ENCODE measurements around the gene TRAPPC6A. TPM values are rescaled to one million over a fixed set of nuclear protein-coding genes. Genes with fewer than 3 reads are reported as not detected.

Gene TRAPPC6A
- total and polyA plus RNA-seq, 2 of the 13 experiments (the other 11 are each of a cell fraction or from before 2014, with no cell fraction given), result 6.5 to 21.0 TPM

GRCh38 chr19:45178262-45179071 is 430 bp upstream of the TRAPPC6A start, which contains the start of gene BLOC1S3 (continued):
- TF ChIP-seq GPBP1L1 (CRISPR knock-in tag; IDR thresholded peaks at IDR 0.05) (no peak), ZNF501 (CRISPR knock-in tag; IDR thresholded peaks at IDR 0.05) (peak; percentile 82), NFE2L2 (IDR thresholded peaks at IDR 0.05; ENCODE audit: low read length) (no peak), ZNF83 (CRISPR knock-in tag; IDR thresholded peaks at IDR 0.05; ENCODE audit: borderline replicate concordance) (no peak), GRHL1 (CRISPR knock-in tag; conservative IDR thresholded peaks at IDR 0.05) (no peak), ZNF773 (CRISPR knock-in tag; IDR thresholded peaks at IDR 0.05; ENCODE audit: borderline replicate concordance) (no peak), CHCHD3 (CRISPR knock-in tag; IDR thresholded peaks at IDR 0.05) (no peak), TCF7L2 (IDR thresholded peaks at IDR 0.05; ENCODE audit: low read depth, low read length) (no peak), GMEB2 (CRISPR knock-in tag; IDR thresholded peaks at IDR 0.05; ENCODE audit: low read depth) (no peak; the same call in 1 of the 2 replicates), SATB2 (CRISPR knock-in tag; IDR thresholded peaks at IDR 0.05) (0 out of 2 replicates have a peak, but pooled peaks have one; percentile 37), ZNF770 (CRISPR knock-in tag; IDR thresholded peaks at IDR 0.05) (peak; percentile 55), TIGD3 (CRISPR knock-in tag; IDR thresholded peaks at IDR 0.05; ENCODE audit: borderline replicate concordance) (no peak), KLF9 (CRISPR knock-in tag; IDR thresholded peaks at IDR 0.05; ENCODE audit: low read depth) (0 out of 2 replicates have a peak, but pooled peaks have one; percentile 15), KLF11 (CRISPR knock-in tag; IDR thresholded peaks at IDR 0.05) (no peak), ZBTB14 (CRISPR knock-in tag; IDR thresholded peaks at IDR 0.05) (no peak), ZNF839 (CRISPR knock-in tag; IDR thresholded peaks at IDR 0.05; ENCODE audit: borderline replicate concordance) (no peak), NFIB (CRISPR knock-in tag; IDR thresholded peaks at IDR 0.05; ENCODE audit: borderline replicate concordance) (no peak), RFX1 (IDR thresholded peaks at IDR 0.05) (no peak), TBX2 (CRISPR knock-in tag; IDR thresholded peaks at IDR 0.05; ENCODE audit: borderline replicate concordance) (0 out of 2 replicates have a peak, but pooled peaks have one; percentile 5)

All from HepG2 (cell line).